Activated CD4-positive, CD25-positive, alpha-beta regulatory T cell (primary cell): ENCODE measurements around the gene NOS3.

ENCODE experiments used
- DNase-seq, 4 experiments: peaks; one replicate each; lab custom pipeline; 2025; lab: John Stamatoyannopoulos, UW

Gene NOS3

GRCh38 chr7:150964593-150965111 is 26.2 kb upstream of the NOS3 start:
- no peak for DNase-seq

- no peak for DNase-seq
These were observed 25.5 kb upstream of the NOS3 start for GRCh38 chr7:150965273-150965830.

GRCh38 chr7:150966002-150966401 is 24.8 kb upstream of the NOS3 start:
- DNase-seq: no peak

- no peak for DNase-seq
These were observed 23.5 kb upstream of the NOS3 start for GRCh38 chr7:150967349-150967748.

- DNase-seq: no peak
These were observed 22.6 kb upstream of the NOS3 start for GRCh38 chr7:150968056-150968733.

- DNase-seq: no peak
These were observed 22.0 kb upstream of the NOS3 start for GRCh38 chr7:150968734-150969372.

- no peak for DNase-seq
These were observed 21.3 kb upstream of the NOS3 start for GRCh38 chr7:150969475-150969874.

- DNase-seq: no peak
These were observed 20.4 kb upstream of the NOS3 start for GRCh38 chr7:150970424-150970823.

GRCh38 chr7:150971242-150972022 is 19.4 kb upstream of the NOS3 start:
- no peak for DNase-seq

GRCh38 chr7:150972023-150972468 is 18.8 kb upstream of the NOS3 start:
- DNase-seq: no peak

- no peak for DNase-seq
These were observed 18.1 kb upstream of the NOS3 start for GRCh38 chr7:150972741-150973140.

- DNase-seq: peak in 2 of 4 experiments; percentile 20 to 36
These were observed 17.0 kb upstream of the NOS3 start for GRCh38 chr7:150973571-150974451.

GRCh38 chr7:150974468-150975391 is 16.1 kb upstream of the NOS3 start:
- DNase-seq: peak; percentile 52 to 70 (median 60)

GRCh38 chr7:150975536-150976319 is 15.1 kb upstream of the NOS3 start:
- no peak for DNase-seq

GRCh38 chr7:150976529-150977381 is 14.1 kb upstream of the NOS3 start:
- DNase-seq: no peak

GRCh38 chr7:150977382-150978125 is 13.3 kb upstream of the NOS3 start:
- no peak for DNase-seq

- peak in 1 of 4 experiments; percentile 13 for DNase-seq
These were observed 12.6 kb upstream of the NOS3 start, which contains the start of gene KCNH2 for GRCh38 chr7:150978126-150978789. Gene KCNH2, minus strand, starts transcription at chr7:150978321. Its CDS starts 408 bp downstream, at chr7:150977913.
